K562 (cell line): ENCODE measurements around the gene VRK2. TPM values are rescaled to one million over a fixed set of nuclear protein-coding genes. Genes with fewer than 3 reads are reported as not detected.

Source experiments
- CBX3 ChIP-seq, 2 experiments: IDR thresholded peaks; 1 replicate in 1 of 2; 2 replicates in 1 of 2; pipeline ENCODE4 v1.6.1; 2012; ENCODE audit warnings: inconsistent platforms in 2 of 2, low read length in 2 of 2, borderline replicate concordance in 1 of 2, control low read depth in 1 of 2
- KDM1A ChIP-seq, 2 experiments: fragments of 450-650 bp; IDR thresholded peaks; 2 replicates each; pipeline ENCODE4 v1.6.1; 2016; ENCODE audit warnings: mild to moderate bottlenecking in 2 of 2
- MAFG ChIP-seq: fragments of 450-650 bp; conservative IDR thresholded peaks from 2 replicates; pipeline ENCODE4 v1.6.1; 2016; ENCODE audit warnings: missing genetic modification characterization, missing compliant biosample characterization
- MCM7 ChIP-seq, 2 experiments: fragments of 450-650 bp; IDR thresholded peaks; 2 replicates each; pipeline ENCODE4 v1.6.1; 2016 to 2018
- MTA2 ChIP-seq: fragments of 450-650 bp; IDR thresholded peaks from 2 replicates; pipeline ENCODE4 v1.6.1; 2016; ENCODE audit warnings: low read depth
- NFATC3 ChIP-seq: fragments of 450-650 bp; IDR thresholded peaks from 2 replicates; pipeline ENCODE4 v1.6.1; 2017; ENCODE audit warnings: mild to moderate bottlenecking
- ZNF766 ChIP-seq: fragments of 200-800 bp; sonication (Bioruptor generic); conservative IDR thresholded peaks from 2 replicates; pipeline ENCODE4 v1.6.1; 2016; ENCODE audit warnings: missing genetic modification characterization, missing compliant biosample characterization
- ZSCAN32 ChIP-seq: fragments of 450-650 bp; formaldehyde crosslinking; IDR thresholded peaks from 2 replicates; pipeline ENCODE4 v1.4.0; 2020; ENCODE audit warnings: mild to moderate bottlenecking, moderate library complexity
- polyA plus RNA-seq, 8 experiments: library from polyadenylated mRNA; depleted of rRNA in 4 of 8; stranded (reverse) in 5 of 8; unstranded in 3 of 8; fragments of >200 nt; fragmentation: Nextera tagmentation in 2 of 8; fragmentation: Illumina TruSeq in 1 of 8; extraction: Ambion mirVana in 2 of 8; extraction: Trizol in 1 of 8; gene quantifications; 2 replicates each; pipeline versions ENCODE4 v1.2.1 to v1.2.3, GENCODE V29; 2011 to 2014; ENCODE audit warnings: inconsistent platforms in 1 of 8, missing spikeins in 1 of 8
- total RNA-seq, 7 experiments: library from RNA; depleted of rRNA in 6 of 7; stranded (reverse); fragments of >200 nt in 6 of 7; fragmentation: Illumina TruSeq in 2 of 7; extraction: Trizol in 2 of 7; gene quantifications; 2 replicates each; pipeline versions ENCODE4 v1.2.1 to v1.2.3, GENCODE V29; 2011 to 2021; ENCODE audit warnings: low replicate concordance in 1 of 7
- TF ChIP-seq, protein P1 (sequence below): fragments of 450-650 bp; IDR thresholded peaks from 2 replicates; pipeline ENCODE4 v1.6.1; 2016; ENCODE audit warnings: mild to moderate bottlenecking, moderate library complexity
- TF ChIP-seq, protein P2 (sequence below), 2 experiments: IDR thresholded peaks in 1 of 2; conservative IDR thresholded peaks in 1 of 2; 2 replicates each; pipeline ENCODE4 v1.6.1; 2016; ENCODE audit warnings: low read depth in 2 of 2, mild to moderate bottlenecking in 1 of 2, missing compliant biosample characterization in 1 of 2, missing genetic modification characterization in 1 of 2, moderate library complexity in 1 of 2

The VRK2 gene
- total and polyA plus RNA-seq, 9 of the 15 experiments (the other 6 are each of a cell fraction or from before 2014, with no cell fraction given): 22.6 to 49.2 (median 36.2) TPM

DNA sequence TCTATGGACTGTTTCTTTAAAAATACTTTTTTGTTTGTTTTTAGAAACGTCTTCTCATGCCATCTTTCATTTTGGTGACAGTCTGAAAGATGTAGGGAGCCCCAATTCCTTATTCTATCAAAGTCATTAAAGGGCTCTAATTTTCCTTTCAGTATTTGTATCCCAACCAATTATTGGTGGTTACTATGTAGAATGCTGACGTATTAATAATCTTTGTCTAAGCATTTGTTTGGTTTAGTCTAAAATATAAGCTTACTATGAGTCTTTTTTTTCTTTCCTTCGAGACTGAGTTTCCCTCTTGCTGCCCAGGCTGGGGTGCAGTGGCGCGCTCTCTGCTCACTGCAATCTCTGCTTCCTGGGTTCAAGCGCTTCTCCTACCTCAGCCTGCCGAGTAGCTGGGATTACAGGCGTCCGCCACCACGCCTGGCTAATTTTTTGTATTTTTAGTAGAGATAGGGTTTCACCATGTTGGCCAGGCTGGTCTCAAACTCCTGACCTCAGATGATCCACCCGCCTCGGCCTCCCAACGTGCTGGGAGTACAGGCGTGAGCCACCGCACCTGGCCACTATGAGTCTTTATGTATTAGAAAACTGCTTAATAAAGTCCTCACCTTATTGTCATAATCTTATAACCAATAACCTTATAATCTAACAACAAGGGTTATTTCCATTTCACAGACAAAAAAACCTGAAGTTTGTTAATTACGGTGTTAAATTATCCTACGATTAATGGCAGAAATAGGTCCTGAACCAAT lies 849 bp upstream of the VRK2 start (continued):
- TF ChIP-seq, protein P1, sequence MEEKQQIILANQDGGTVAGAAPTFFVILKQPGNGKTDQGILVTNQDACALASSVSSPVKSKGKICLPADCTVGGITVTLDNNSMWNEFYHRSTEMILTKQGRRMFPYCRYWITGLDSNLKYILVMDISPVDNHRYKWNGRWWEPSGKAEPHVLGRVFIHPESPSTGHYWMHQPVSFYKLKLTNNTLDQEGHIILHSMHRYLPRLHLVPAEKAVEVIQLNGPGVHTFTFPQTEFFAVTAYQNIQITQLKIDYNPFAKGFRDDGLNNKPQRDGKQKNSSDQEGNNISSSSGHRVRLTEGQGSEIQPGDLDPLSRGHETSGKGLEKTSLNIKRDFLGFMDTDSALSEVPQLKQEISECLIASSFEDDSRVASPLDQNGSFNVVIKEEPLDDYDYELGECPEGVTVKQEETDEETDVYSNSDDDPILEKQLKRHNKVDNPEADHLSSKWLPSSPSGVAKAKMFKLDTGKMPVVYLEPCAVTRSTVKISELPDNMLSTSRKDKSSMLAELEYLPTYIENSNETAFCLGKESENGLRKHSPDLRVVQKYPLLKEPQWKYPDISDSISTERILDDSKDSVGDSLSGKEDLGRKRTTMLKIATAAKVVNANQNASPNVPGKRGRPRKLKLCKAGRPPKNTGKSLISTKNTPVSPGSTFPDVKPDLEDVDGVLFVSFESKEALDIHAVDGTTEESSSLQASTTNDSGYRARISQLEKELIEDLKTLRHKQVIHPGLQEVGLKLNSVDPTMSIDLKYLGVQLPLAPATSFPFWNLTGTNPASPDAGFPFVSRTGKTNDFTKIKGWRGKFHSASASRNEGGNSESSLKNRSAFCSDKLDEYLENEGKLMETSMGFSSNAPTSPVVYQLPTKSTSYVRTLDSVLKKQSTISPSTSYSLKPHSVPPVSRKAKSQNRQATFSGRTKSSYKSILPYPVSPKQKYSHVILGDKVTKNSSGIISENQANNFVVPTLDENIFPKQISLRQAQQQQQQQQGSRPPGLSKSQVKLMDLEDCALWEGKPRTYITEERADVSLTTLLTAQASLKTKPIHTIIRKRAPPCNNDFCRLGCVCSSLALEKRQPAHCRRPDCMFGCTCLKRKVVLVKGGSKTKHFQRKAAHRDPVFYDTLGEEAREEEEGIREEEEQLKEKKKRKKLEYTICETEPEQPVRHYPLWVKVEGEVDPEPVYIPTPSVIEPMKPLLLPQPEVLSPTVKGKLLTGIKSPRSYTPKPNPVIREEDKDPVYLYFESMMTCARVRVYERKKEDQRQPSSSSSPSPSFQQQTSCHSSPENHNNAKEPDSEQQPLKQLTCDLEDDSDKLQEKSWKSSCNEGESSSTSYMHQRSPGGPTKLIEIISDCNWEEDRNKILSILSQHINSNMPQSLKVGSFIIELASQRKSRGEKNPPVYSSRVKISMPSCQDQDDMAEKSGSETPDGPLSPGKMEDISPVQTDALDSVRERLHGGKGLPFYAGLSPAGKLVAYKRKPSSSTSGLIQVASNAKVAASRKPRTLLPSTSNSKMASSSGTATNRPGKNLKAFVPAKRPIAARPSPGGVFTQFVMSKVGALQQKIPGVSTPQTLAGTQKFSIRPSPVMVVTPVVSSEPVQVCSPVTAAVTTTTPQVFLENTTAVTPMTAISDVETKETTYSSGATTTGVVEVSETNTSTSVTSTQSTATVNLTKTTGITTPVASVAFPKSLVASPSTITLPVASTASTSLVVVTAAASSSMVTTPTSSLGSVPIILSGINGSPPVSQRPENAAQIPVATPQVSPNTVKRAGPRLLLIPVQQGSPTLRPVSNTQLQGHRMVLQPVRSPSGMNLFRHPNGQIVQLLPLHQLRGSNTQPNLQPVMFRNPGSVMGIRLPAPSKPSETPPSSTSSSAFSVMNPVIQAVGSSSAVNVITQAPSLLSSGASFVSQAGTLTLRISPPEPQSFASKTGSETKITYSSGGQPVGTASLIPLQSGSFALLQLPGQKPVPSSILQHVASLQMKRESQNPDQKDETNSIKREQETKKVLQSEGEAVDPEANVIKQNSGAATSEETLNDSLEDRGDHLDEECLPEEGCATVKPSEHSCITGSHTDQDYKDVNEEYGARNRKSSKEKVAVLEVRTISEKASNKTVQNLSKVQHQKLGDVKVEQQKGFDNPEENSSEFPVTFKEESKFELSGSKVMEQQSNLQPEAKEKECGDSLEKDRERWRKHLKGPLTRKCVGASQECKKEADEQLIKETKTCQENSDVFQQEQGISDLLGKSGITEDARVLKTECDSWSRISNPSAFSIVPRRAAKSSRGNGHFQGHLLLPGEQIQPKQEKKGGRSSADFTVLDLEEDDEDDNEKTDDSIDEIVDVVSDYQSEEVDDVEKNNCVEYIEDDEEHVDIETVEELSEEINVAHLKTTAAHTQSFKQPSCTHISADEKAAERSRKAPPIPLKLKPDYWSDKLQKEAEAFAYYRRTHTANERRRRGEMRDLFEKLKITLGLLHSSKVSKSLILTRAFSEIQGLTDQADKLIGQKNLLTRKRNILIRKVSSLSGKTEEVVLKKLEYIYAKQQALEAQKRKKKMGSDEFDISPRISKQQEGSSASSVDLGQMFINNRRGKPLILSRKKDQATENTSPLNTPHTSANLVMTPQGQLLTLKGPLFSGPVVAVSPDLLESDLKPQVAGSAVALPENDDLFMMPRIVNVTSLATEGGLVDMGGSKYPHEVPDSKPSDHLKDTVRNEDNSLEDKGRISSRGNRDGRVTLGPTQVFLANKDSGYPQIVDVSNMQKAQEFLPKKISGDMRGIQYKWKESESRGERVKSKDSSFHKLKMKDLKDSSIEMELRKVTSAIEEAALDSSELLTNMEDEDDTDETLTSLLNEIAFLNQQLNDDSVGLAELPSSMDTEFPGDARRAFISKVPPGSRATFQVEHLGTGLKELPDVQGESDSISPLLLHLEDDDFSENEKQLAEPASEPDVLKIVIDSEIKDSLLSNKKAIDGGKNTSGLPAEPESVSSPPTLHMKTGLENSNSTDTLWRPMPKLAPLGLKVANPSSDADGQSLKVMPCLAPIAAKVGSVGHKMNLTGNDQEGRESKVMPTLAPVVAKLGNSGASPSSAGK: peak; percentile 41; the same call in 1 of the 2 replicates
- TF ChIP-seq CBX3 (IDR thresholded peaks at IDR 0.05; ENCODE audit: borderline replicate concordance in 1 of 2, low read length in 2 of 2) (no peak), MTA2 (no peak), MCM7 (IDR thresholded peaks at IDR 0.05) (no peak), ZSCAN32 (CRISPR knock-in tag) (no peak), KDM1A (IDR thresholded peaks at IDR 0.05) (peak; percentile 32 to 47; a peak in 1 of 4 replicates), MAFG (tag) (peak; percentile 59), NFATC3 (no peak), ZNF766 (no peak)
- TF ChIP-seq, protein P2, sequence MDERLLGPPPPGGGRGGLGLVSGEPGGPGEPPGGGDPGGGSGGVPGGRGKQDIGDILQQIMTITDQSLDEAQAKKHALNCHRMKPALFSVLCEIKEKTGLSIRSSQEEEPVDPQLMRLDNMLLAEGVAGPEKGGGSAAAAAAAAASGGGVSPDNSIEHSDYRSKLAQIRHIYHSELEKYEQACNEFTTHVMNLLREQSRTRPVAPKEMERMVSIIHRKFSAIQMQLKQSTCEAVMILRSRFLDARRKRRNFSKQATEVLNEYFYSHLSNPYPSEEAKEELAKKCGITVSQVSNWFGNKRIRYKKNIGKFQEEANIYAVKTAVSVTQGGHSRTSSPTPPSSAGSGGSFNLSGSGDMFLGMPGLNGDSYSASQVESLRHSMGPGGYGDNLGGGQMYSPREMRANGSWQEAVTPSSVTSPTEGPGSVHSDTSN (CRISPR knock-in tag; IDR thresholded peaks at IDR 0.05; ENCODE audit: low read depth): no peak
- TF ChIP-seq, protein P2 (tag; conservative IDR thresholded peaks at IDR 0.05; ENCODE audit: low read depth): 0 out of 2 replicates have a peak, but pooled peaks have one; percentile 16
